A673 (cell line): ENCODE data around the gene RHO. TPM values are rescaled to one million over a fixed set of nuclear protein-coding genes. Genes with fewer than 3 reads are reported as not detected.

Experiments
- BruUV-seq: library from RNA; stranded (reverse); fragments of 400-500 nt; replicated peaks from 2 replicates; lab custom pipeline; 2021; lab: Mats Ljungman, UMichigan
- CTCF ChIA-PET: fragments of 300-600 bp; sonication (Branson Sonifier 250); formaldehyde crosslinking; loops from one replicate; lab custom pipeline; 2022; ENCODE audit warnings: antibody characterized with exemption; lab: Charles Lee
- POLR2A ChIA-PET: fragments of 300-600 bp; sonication (Branson Sonifier 250); formaldehyde crosslinking; loops from one replicate; lab custom pipeline; 2022; ENCODE audit warnings: antibody characterized with exemption; ENCODE audit not compliant: low non-redundant PET; lab: Charles Lee
- DNase-seq: peaks from one replicate; pipeline ENCODE4 v3.0.0-alpha.2; 2015; ENCODE audit warnings: low spot score
- H3K27ac ChIP-seq: fragments of 200-600 bp; sonication (generic); 2 replicates; pipeline ENCODE4 v1.5.1; 2016; ENCODE audit warnings: mixed run types, low read depth, mild to moderate bottlenecking, mixed read lengths, antibody characterized with exemption, low read length; ENCODE audit not compliant: poor library complexity, severe bottlenecking
- H3K27me3 ChIP-seq: fragments of 200-600 bp; sonication (generic); replicated peaks from 2 replicates; pipeline ENCODE4 v1.6.1; 2017; ENCODE audit warnings: mixed run types, low read depth, mild to moderate bottlenecking, mixed read lengths, antibody characterized with exemption, low read length; ENCODE audit not compliant: insufficient read depth, poor library complexity
- H3K36me3 ChIP-seq: fragments of 200-600 bp; sonication (generic); 2 replicates; pipeline ENCODE4 v1.6.1; 2016; ENCODE audit warnings: mixed run types, mild to moderate bottlenecking, mixed read lengths, antibody characterized with exemption, low read length; ENCODE audit not compliant: insufficient read depth, poor library complexity, severe bottlenecking
- H3K4me1 ChIP-seq: fragments of 200-600 bp; sonication (generic); 2 replicates; pipeline ENCODE4 v1.6.1; 2017; ENCODE audit warnings: mixed run types, mild to moderate bottlenecking, mixed read lengths, antibody characterized with exemption, low read length; ENCODE audit not compliant: insufficient read depth, poor library complexity, severe bottlenecking
- H3K4me3 ChIP-seq: fragments of 200-600 bp; sonication (generic); 2 replicates; pipeline ENCODE4 v1.5.1; 2016; ENCODE audit warnings: low read depth, mixed run types, mild to moderate bottlenecking, mixed read lengths, low read length; ENCODE audit not compliant: poor library complexity, severe bottlenecking
- H3K9me3 ChIP-seq: fragments of 200-600 bp; sonication (generic); 2 replicates; pipeline ENCODE4 v1.6.1; 2016; ENCODE audit warnings: mixed run types, low read depth, mild to moderate bottlenecking, mixed read lengths, antibody characterized with exemption, low read length; ENCODE audit not compliant: poor library complexity, severe bottlenecking
- EZH2 ChIP-seq: fragments of 200-600 bp; sonication (generic); IDR thresholded peaks from 2 replicates; pipeline ENCODE4 v1.6.1; 2017; ENCODE audit warnings: borderline replicate concordance, low read depth, mild to moderate bottlenecking, mixed read lengths, antibody characterized with exemption, low read length; ENCODE audit not compliant: poor library complexity, severe bottlenecking
- intact Hi-C: fragments of 100-400 bp; cut with micrococcal nuclease; formaldehyde crosslinking; loops from one replicate; pipeline ENCODE4 v1.10.0; 2022; ENCODE audit not compliant: unreplicated experiment
- total RNA-seq: library from RNA; stranded (reverse); gene quantifications from 2 replicates; pipeline ENCODE4 v1.2.3, GENCODE V29; 2021
- TF ChIP-seq, protein P1 (sequence below): fragments of 300-800, 200-600 bp; sonication (generic); conservative IDR thresholded peaks from 2 replicates; pipeline ENCODE4 v1.5.1; 2017; ENCODE audit warnings: low read depth, mild to moderate bottlenecking, antibody characterized with exemption, low read length, moderate library complexity, mixed read lengths

The RHO gene
- total RNA-seq, 1 experiment from 2014 or later: not detected

DNA sequence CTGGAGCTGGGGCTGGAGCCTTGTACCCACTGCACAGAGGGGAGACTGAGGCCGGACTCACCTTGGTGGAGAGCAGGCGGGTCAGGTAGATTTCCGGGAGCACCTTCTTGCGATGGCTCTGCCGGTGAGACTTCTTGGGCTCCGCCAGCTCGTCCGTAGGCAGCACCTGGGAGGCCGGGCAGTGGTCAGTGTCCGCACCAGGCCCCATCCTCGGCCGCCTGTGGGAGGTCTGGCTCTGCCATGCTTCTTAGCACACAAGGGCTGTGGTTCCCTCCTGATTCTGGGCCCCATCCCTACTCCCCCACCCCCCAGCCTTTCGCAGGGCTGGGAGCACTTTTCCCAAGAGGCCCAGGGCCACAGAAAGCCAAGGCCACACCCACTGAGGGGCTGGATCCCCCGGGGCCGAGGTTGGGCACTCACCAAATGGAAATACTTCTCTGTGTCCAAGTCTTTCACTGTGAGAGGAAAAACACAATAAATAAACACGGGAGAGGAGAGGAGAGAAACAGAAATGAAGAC lies 31.9 kb downstream of the RHO start:
- TF ChIP-seq, protein P1, sequence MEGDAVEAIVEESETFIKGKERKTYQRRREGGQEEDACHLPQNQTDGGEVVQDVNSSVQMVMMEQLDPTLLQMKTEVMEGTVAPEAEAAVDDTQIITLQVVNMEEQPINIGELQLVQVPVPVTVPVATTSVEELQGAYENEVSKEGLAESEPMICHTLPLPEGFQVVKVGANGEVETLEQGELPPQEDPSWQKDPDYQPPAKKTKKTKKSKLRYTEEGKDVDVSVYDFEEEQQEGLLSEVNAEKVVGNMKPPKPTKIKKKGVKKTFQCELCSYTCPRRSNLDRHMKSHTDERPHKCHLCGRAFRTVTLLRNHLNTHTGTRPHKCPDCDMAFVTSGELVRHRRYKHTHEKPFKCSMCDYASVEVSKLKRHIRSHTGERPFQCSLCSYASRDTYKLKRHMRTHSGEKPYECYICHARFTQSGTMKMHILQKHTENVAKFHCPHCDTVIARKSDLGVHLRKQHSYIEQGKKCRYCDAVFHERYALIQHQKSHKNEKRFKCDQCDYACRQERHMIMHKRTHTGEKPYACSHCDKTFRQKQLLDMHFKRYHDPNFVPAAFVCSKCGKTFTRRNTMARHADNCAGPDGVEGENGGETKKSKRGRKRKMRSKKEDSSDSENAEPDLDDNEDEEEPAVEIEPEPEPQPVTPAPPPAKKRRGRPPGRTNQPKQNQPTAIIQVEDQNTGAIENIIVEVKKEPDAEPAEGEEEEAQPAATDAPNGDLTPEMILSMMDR: no peak
- no peak for TF ChIP-seq EZH2
- no TSS peak for BruUV-seq
- POLR2A ChIA-PET: no interaction called here
- Histone ChIP-seq H3K36me3 (no peaks in the 10 kb centered on the region), H3K4me1 (peaks cover 14% of the 10 kb centered on the region), H3K27ac (peak overlapping the region; percentile 54), H3K9me3 (no peaks in the 10 kb centered on the region), H3K27me3 (no peaks in the 10 kb centered on the region), H3K4me3 (no peak overlapping the region)
- CTCF ChIA-PET: no interaction called here
- intact Hi-C loops: no loop called here
- DNase-seq: peak; percentile 35

DNA sequence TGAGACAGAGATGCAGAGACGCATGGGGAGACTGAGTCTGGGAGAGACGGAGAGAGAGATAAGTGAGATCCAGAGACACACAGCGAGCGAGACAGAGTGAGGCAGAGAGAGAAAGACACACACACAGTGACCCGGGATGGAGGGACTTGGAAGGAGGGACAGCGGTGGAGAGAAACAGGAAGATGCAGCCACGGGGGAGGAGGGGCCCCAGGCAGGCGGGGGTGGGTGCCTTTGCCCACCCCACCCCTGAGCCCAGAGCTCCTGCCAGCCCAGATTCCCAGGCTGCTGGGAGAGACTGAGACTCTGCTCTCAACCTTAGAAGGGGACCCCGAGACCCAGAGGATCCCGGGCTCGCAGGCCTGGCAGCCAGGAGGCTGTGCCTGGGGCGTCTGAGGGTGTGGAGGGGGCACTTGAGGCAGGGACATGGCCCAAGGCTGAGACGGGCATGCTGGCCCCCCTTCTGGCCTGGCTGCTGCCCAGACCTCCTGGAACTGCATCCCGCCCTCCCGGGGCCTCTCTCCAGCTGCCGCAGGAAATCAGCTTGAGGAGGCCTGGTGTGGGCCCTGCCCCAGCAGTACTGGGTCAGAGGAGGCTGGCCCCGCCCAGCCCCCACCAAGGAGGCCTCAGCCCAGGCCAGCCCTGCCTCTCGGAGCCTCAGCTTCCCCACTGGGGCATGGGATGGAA lies 32.6 kb downstream of the RHO start:
- CTCF ChIA-PET: no interaction called here
- no TSS peak for BruUV-seq
- Histone ChIP-seq H3K27me3 (no peaks in the 10 kb centered on the region), H3K4me3 (no peak overlapping the region), H3K36me3 (no peaks in the 10 kb centered on the region), H3K27ac (peak overlapping the region; percentile 54), H3K9me3 (no peaks in the 10 kb centered on the region), H3K4me1 (peaks cover 14% of the 10 kb centered on the region)
- POLR2A ChIA-PET: no interaction called here
- TF ChIP-seq EZH2: no peak
- TF ChIP-seq, protein P1: no peak
- intact Hi-C loops: no loop called here
- DNase-seq: no peak

DNA sequence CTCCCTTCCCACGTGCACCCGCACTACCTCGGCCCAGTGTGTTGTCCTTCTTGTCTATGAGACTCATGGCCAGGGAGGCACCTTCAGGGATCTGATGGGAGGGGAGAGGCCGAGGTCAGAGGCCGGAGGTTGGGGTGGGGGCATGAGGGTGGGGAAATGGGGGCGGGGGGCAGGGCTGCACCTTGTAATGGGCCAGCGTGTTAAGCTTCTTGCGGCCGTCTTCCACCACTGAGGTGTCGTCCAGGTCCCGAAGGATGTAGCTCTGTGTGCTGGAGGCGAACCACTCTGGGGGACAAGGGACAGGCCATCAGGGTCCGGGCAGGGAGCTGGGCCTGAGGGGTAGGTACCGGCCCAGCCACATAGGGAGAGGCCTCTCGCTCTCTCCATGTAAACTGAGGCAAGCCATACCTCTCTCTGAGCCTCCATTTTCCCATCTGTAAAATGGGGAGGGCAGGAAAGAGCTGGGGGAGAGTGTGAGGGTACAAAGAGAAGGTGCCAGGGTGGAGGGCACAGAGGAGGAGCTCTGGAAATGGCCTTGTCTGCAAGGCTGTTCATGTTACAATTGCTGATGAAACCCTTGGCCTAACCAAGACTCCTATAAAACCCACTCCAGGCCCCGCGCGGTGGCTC lies 33.3 kb downstream of the RHO start:
- ChIA-PET POLR2A (no interaction called here), CTCF (no interaction called here)
- intact Hi-C loops: no loop called here
- H3K4me1 ChIP-seq: peaks cover 14% of the 10 kb centered on the region
- H3K36me3 ChIP-seq: no peaks in the 10 kb centered on the region
- H3K9me3 ChIP-seq: no peaks in the 10 kb centered on the region
- no peak overlapping the region for H3K4me3 ChIP-seq
- H3K27me3 ChIP-seq: no peaks in the 10 kb centered on the region
- no TSS peak for BruUV-seq
- TF ChIP-seq, protein P1: no peak
- TF ChIP-seq EZH2: no peak
- no peak overlapping the region for H3K27ac ChIP-seq
- DNase-seq: no peak
